Measurements from ENCODE around the gene MYO7B.

GRCh38 chr2:127641846-127642507, 106.5 kb downstream of the MYO7B start:
- TF ChIP-seq CTCF (IDR thresholded peaks at IDR 0.05) (no peak), POLR2A (IDR thresholded peaks at IDR 0.05) (no peak)

Measured in uterus (tissue), 2 donors.